GM19099 (cell line): ENCODE results near the gene TSEN15.

ENCODE experiments used
- POLR2A ChIP-seq: IDR thresholded peaks from 3 replicates; pipeline ENCODE4 v1.6.1; 2011; ENCODE audit warnings: low read depth; ENCODE audit not compliant: insufficient read length; ENCODE audit errors: extremely low read depth

TSEN15 gene

DNA sequence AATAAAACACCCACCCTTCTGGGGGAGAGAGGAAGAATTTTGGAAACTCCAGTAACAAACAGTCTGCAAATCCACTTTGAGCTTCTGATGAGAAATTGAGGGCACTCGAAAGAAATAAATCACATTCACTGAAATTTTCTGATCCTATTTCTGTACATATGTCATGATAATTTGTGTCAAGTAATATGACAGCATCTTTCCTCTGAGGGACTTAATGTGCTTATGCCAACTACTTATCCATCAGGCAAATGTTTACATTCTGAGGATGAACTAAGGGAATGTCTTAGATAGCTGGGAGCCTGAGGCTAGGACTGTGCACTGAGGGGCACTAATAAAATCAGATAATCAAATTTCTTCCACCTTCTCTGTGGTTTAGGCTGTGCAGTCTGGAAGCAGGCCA, 44.5 kb downstream of the TSEN15 start:
- no peak for TF ChIP-seq POLR2A

GRCh38 chr1:184101141-184101540, 49.6 kb downstream of the TSEN15 start:
- TF ChIP-seq POLR2A, result no peak

GRCh38 chr1:184101571-184101970, 50.0 kb downstream of the TSEN15 start:
- no peak for TF ChIP-seq POLR2A

DNA sequence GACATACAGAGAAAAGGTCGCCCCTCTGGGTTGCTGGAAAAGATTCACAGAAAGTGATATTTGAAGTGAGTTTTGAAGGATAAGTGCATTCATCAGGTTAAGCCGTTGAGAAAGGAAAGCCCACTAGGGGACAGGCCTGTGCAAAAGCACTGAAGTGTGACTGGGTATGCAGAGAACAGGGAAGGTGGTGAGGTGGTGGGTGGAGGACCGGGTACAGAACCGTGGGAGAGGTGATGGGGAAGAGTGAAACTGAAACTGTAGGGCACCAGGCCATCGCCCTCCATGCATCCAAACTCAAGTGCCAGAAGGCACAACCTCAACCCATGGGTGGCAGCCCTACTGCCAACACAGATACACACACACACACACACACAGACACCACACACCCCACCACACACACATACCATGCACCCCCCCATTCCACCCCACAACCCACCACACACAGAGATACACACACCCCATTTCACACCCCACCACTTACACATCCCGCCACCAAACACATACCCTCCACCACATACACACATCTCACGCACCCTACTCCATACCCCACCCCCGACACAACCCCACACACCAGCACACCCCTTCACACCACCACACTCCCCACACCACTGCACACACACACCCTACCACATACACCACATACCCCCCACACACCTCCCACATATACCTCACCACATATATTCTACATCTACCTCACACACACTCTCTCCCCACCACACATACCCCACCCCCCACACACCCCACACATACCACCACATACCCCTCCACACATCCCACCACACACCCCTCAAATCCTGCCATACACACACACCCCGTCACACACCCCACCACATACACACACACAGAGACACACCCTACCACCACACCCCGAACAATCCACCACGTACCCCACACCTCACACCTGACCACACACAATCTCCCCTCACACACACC, 59.0 kb downstream of the TSEN15 start:
- TF ChIP-seq POLR2A, result no peak

DNA sequence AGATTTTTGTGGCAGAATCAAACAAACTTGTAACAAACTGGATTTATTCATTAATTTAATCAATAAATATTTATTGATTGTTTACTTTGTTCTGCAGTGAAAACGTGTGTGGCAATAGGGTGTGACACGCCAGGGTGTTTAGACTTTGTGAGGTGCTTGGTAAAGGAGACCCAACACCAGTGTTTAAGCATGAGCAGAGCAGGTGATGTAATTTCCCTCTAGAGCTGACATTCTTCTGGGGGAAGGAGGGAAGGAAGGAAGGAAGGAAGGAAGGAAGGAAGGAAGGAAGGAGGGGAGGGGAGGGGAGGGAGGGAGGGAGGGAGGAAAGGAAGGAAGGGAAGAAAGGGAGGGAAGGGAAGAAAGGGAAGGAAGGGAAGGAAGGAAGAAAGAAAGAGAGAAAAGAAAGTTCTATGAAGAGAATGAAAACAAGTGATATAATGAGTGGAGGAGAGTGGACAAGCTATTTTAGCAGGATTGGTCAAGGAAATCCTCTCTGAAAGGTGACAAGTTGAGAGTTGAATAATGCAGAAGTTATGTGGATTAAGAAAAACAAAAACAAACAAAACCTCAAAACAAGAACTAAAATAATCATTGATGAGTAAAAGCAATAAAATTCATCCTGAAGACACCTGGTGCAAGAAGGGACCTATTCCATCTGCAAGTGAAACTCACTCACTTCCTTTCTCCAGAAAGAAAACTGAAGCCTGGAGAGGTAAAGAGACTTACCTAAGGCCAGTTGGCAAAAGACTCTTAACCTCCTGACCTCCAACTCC, 60.8 kb downstream of the TSEN15 start:
- no peak for TF ChIP-seq POLR2A

DNA sequence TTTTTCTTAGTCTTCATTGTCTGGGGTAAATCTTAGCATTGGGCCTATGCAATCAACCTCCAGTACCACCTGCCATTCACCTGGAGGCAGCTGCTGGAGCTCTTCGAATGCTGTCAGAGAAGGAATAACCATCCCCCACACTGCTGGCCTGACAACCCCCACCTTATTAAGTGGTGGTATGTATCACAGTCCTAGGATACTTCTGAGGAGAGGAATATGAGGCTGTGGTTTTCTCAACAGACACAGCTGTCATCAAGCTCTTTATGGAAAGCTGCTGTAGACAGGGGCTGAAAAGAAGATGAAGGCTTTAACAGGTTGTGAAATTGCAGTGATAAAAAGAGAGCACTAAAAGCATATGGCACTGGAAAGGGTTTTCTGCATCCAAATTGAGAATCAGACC, 61.7 kb downstream of the TSEN15 start:
- no peak for TF ChIP-seq POLR2A

GRCh38 chr1:184114818-184115398, 63.4 kb downstream of the TSEN15 start:
- no peak for TF ChIP-seq POLR2A

DNA sequence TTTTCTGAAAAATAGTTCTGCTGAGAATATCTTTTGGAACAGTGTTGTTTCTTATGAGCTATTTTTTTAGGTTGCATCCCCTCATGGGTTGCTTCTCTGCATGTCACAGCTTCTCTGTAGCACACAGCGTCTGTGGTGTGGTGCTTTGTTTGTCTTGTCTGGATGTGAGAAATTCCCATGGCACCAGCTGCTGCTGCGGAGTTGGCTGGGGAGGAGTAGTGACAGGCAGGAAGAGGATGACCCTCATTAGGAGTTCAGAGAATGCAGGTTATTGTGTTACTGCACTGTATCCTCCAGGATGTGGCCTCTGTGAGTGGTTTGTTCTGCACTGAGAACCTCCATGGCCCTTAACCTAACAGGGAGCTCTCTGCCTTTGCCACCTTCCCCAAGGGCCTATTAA, 64.8 kb downstream of the TSEN15 start:
- no peak for TF ChIP-seq POLR2A

DNA sequence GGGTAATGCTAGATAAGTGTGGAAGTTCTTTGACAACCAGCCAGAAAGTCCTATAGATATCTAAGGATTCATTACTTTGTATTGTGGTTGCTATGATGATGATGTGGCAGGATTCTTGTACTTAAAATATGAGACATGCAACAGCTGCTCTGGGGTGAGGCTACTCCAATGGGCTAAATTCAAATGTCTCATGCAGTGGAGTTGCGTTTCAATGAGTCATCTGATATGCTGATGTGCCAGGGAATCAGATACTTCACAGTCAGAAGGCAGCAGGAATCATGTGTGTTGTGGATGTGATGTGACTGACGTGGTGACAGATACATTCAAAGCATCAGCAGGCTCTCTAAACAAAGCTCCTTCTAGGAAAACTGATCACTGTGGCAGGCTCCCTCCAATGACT, 66.5 kb downstream of the TSEN15 start:
- no peak for TF ChIP-seq POLR2A
